Right lobe of liver (tissue), 6 donors: ENCODE results near the gene METTL25B. TPM values are rescaled to one million over a fixed set of nuclear protein-coding genes. Genes with fewer than 3 reads are reported as not detected.

Source experiments
- ATAC-seq, 4 donors: fragments of 200-7000 bp; cut with Tn5 transposase; one replicate each; pipeline ENCODE4 v1.9.1; 2020; ENCODE audit warnings: mild to moderate bottlenecking in 4 of 4, moderate library complexity in 4 of 4
- DNase-seq, 3 donors: peaks; one replicate each; pipeline ENCODE4 v3.0.0-alpha.2; 2020
- H3K27ac ChIP-seq, 3 donors: fragments of 200-600 bp; one replicate each; pipeline ENCODE4 v1.8.0; 2022
- H3K27me3 ChIP-seq, 2 donors: fragments of 200-600 bp; one replicate each; pipeline ENCODE4 v1.8.0; 2022
- H3K36me3 ChIP-seq, 4 donors: fragments of 200-600 bp; sonication (generic) in 1 of 4; one replicate each; pipeline versions ENCODE4 v1.5.1 to v1.8.0; 2017 to 2022; ENCODE audit warnings: control low read depth in 1 of 4
- H3K4me1 ChIP-seq, 4 donors: fragments of 200-600 bp; sonication (generic) in 1 of 4; one replicate each; pipeline versions ENCODE4 v1.5.1 to v1.8.0; 2017 to 2022; ENCODE audit warnings: control low read depth in 1 of 4
- H3K4me3 ChIP-seq, 3 donors: fragments of 200-600 bp; one replicate each; pipeline ENCODE4 v1.8.0; 2022
- H3K9me3 ChIP-seq, 4 donors: fragments of 200-600 bp; sonication (generic) in 1 of 4; one replicate each; pipeline versions ENCODE4 v1.5.1 to v1.8.0; 2017 to 2022; ENCODE audit warnings: control low read depth in 1 of 4
- CTCF ChIP-seq, 4 donors: fragments of 200-600 bp in 3 of 4; fragments of 450-650 bp in 1 of 4; IDR thresholded peaks; one replicate each; pipeline versions ENCODE4 v1.5.1 to v1.8.0; 2016 to 2022; ENCODE audit warnings: antibody characterized with exemption in 4 of 4, mild to moderate bottlenecking in 2 of 4
- POLR2A ChIP-seq: fragments of 450-650 bp; IDR thresholded peaks from one replicate; pipeline ENCODE4 v1.6.1; 2017; ENCODE audit warnings: antibody characterized with exemption, mild to moderate bottlenecking
- WGBS: methylation state at CpG from one replicate; pipeline ENCODE4 v1.1.6; 2018; ENCODE audit warnings: low coverage, low lambda C conversion rate; ENCODE audit not compliant: insufficient coverage; ENCODE audit errors: missing lambda C conversion rate; 5-methylcytosine and 5-hydroxymethylcytosine counted together
- intact Hi-C, 2 donors: fragments of 100-400 bp; cut with DNase I; formaldehyde crosslinking; loops; one replicate each; pipeline versions ENCODE4 v1.11.2 to v1.14.1; 2022
- total RNA-seq, 6 experiments: library from RNA; depleted of rRNA in 2 of 6; stranded (reverse); fragments of >200 nt in 2 of 6; fragmentation: NEBNext Ultra II Directional in 3 of 6; extraction: Animal tissue kit (Norgen Biotek cat#: 25700) in 3 of 6; gene quantifications; one replicate each; pipeline versions ENCODE4 v1.1.0 to v1.2.4, GENCODE V29; 2016 to 2023
- donor health status: DM: no; HTN: yes; CAD: no.
- donor health status: DM: no; HTN: no; CAD: no.
- donor health status: DM: no; HTN: no; CAD: no.
- donor health status: DM: no; HTN: yes; CAD: no.
- donor health status: DM: no; HTN: yes; CAD: no.

Gene METTL25B
- total RNA-seq, 6 experiments from 2014 or later, result 11.6 to 25.7 (median 20.6) TPM

- intact Hi-C loops, result no loop called here
- Histone ChIP-seq H3K9me3 (no peaks in the 10 kb centered on the region), H3K27ac (no peak overlapping the region), H3K4me3 (no peak overlapping the region), H3K27me3 (no peaks in the 10 kb centered on the region), H3K36me3 (peaks cover 0 to 30% (median 7%) of the 10 kb centered on the region in 4 donors), H3K4me1 (peaks cover 0 to 41% (median 20%) of the 10 kb centered on the region in 4 donors)
- ATAC-seq (no peak), DNase-seq (no peak)
- no peak for TF ChIP-seq CTCF (IDR thresholded peaks at IDR 0.05)
- no peak for TF ChIP-seq POLR2A
- WGBS, result 80% methylated on average over 8 of the region's 14 CpGs
These were observed 16.6 kb downstream of the METTL25B start for GRCh38 chr1:156744786-156745419.

- ATAC-seq (no peak), DNase-seq (no peak)
- intact Hi-C loops, result no loop called here
- WGBS, result 51% methylated on average over 3 of the region's 3 CpGs
- Histone ChIP-seq H3K36me3 (peaks cover 0 to 30% (median 7%) of the 10 kb centered on the region in 4 donors), H3K27me3 (no peaks in the 10 kb centered on the region), H3K9me3 (no peaks in the 10 kb centered on the region), H3K27ac (peak overlapping the region; percentile 96 to 98 (median 97)), H3K4me3 (peak overlapping the region in 1 of 3 donors; percentile 89), H3K4me1 (peaks cover 0 to 38% (median 18%) of the 10 kb centered on the region in 4 donors)
- TF ChIP-seq POLR2A (no peak), CTCF (IDR thresholded peaks at IDR 0.05) (no peak)
These were observed 17.6 kb downstream of the METTL25B start for GRCh38 chr1:156745881-156746280.

GRCh38 chr1:156746406-156746727, 18.1 kb downstream of the METTL25B start:
- DNase-seq (no peak), ATAC-seq (no peak)
- H3K4me3 ChIP-seq, result peak overlapping the region; percentile 60 to 89 (median 78)
- WGBS, result 15% methylated on average over 5 of the region's 9 CpGs
- H3K27ac ChIP-seq, result peak overlapping the region; percentile 96 to 98 (median 97)
- intact Hi-C loops, result no loop called here
- peaks cover 0 to 38% (median 18%) of the 10 kb centered on the region in 4 donors for H3K4me1 ChIP-seq
- peaks cover 0 to 30% (median 7%) of the 10 kb centered on the region in 4 donors for H3K36me3 ChIP-seq
- no peaks in the 10 kb centered on the region for H3K27me3 ChIP-seq
- TF ChIP-seq CTCF (IDR thresholded peaks at IDR 0.05) (no peak), POLR2A (no peak)
- H3K9me3 ChIP-seq, result no peaks in the 10 kb centered on the region

GRCh38 chr1:156746728-156747631, 18.7 kb downstream of the METTL25B start:
- TF ChIP-seq CTCF (IDR thresholded peaks at IDR 0.05) (peak in 1 of 4 donors; percentile 7), POLR2A (peak; percentile 57)
- intact Hi-C loops, result no loop called here
- H3K36me3 ChIP-seq, result peaks cover 0 to 30% (median 7%) of the 10 kb centered on the region in 4 donors
- H3K27ac ChIP-seq, result peak overlapping the region; percentile 96 to 98 (median 97)
- 1% methylated on average over 15 of the region's 29 CpGs for WGBS
- no peaks in the 10 kb centered on the region for H3K27me3 ChIP-seq
- no peaks in the 10 kb centered on the region for H3K9me3 ChIP-seq
- H3K4me3 ChIP-seq, result peak overlapping the region; percentile 73 to 89 (median 78)
- DNase-seq (peak; percentile 91 to 96 (median 95)), ATAC-seq (peak; percentile 56 to 70 (median 60))
- peaks cover 0 to 34% (median 18%) of the 10 kb centered on the region in 4 donors for H3K4me1 ChIP-seq
